Kidney epithelial cell (primary cell): ENCODE measurements around the gene OSTN. TPM values are rescaled to one million over a fixed set of nuclear protein-coding genes. Genes with fewer than 3 reads are reported as not detected.

Experiments
- DNase-seq: peaks from one replicate; pipeline ENCODE4 v3.0.0-alpha.2; 2010; ENCODE audit warnings: low read depth
- H3K27me3 ChIP-seq: 2 replicates; pipeline ENCODE4 v1.6.0; 2011; ENCODE audit warnings: low read length; ENCODE audit not compliant: control insufficient read depth, insufficient read depth
- H3K36me3 ChIP-seq: 2 replicates; pipeline ENCODE4 v1.5.1; 2011; ENCODE audit warnings: low read length; ENCODE audit not compliant: control insufficient read depth, insufficient read depth
- H3K4me3 ChIP-seq: 2 replicates; pipeline ENCODE4 v1.5.1; 2011; ENCODE audit warnings: low read depth, mild to moderate bottlenecking, control low read depth, low read length
- CTCF ChIP-seq: IDR thresholded peaks from 2 replicates; pipeline ENCODE4 v1.5.1; 2011; ENCODE audit warnings: mild to moderate bottlenecking, moderate library complexity, low read length, control low read depth, inconsistent platforms; ENCODE audit not compliant: insufficient read depth, poor library complexity, severe bottlenecking
- total RNA-seq: library from RNA; depleted of rRNA; stranded (reverse); fragments of >200 nt; gene quantifications from 2 replicates; pipeline ENCODE4 v1.2.3, GENCODE V29; 2015

The OSTN gene
- total RNA-seq, 1 donor from 2014 or later: 0.04 TPM

GRCh38 chr3:191220908-191221307 is 21.9 kb downstream of the OSTN start:
- H3K27me3 ChIP-seq: no peaks in the 10 kb centered on the region
- H3K36me3 ChIP-seq: no peaks in the 10 kb centered on the region
- no peak overlapping the region for H3K4me3 ChIP-seq
- TF ChIP-seq CTCF: no peak
- no peak for DNase-seq

GRCh38 chr3:191221638-191222037 is 22.6 kb downstream of the OSTN start:
- TF ChIP-seq CTCF: no peak
- H3K36me3 ChIP-seq: no peaks in the 10 kb centered on the region
- no peak overlapping the region for H3K4me3 ChIP-seq
- DNase-seq: no peak
- H3K27me3 ChIP-seq: no peaks in the 10 kb centered on the region

GRCh38 chr3:191227541-191227940 is 28.5 kb downstream of the OSTN start:
- Histone ChIP-seq H3K27me3 (no peaks in the 10 kb centered on the region), H3K4me3 (no peak overlapping the region), H3K36me3 (no peaks in the 10 kb centered on the region)
- no peak for DNase-seq
- no peak for TF ChIP-seq CTCF

GRCh38 chr3:191234216-191234615 is 35.2 kb downstream of the OSTN start:
- DNase-seq: no peak
- H3K36me3 ChIP-seq: no peaks in the 10 kb centered on the region
- no peaks in the 10 kb centered on the region for H3K27me3 ChIP-seq
- TF ChIP-seq CTCF: no peak
- no peak overlapping the region for H3K4me3 ChIP-seq

GRCh38 chr3:191235331-191236314 is 36.6 kb downstream of the OSTN start:
- no peak for DNase-seq
- Histone ChIP-seq H3K27me3 (no peaks in the 10 kb centered on the region), H3K4me3 (no peak overlapping the region), H3K36me3 (no peaks in the 10 kb centered on the region)
- no peak for TF ChIP-seq CTCF
